ENCODE data around the gene FYN.

- TF ChIP-seq POLR2AphosphoS5 (IDR thresholded peaks at IDR 0.05; ENCODE audit: borderline replicate concordance, low read depth, low read length) = no peak
- no peak for TF ChIP-seq EZH2 (IDR thresholded peaks at IDR 0.05)
Observed at GRCh38 chr6:111806561-111807497, 66.4 kb downstream of the FYN start.
